NCI-H82 (cell line): ENCODE measurements around the gene PSME1.

ENCODE experiments used
- DNase-seq: peaks from one replicate; lab custom pipeline; 2025; lab: John Stamatoyannopoulos, UW

Gene PSME1

GRCh38 chr14:24146978-24147760, 11.2 kb downstream of the PSME1 start, which contains the start of gene RNF31:
Gene RNF31 (plus strand): TSS chr14:24147498. CDS start chr14:24147699, 201 bp downstream.
- peak; percentile 99 for DNase-seq

GRCh38 chr14:24147761-24148428, 11.9 kb downstream of the PSME1 start:
- peak; percentile 6 for DNase-seq

GRCh38 chr14:24149302-24149969, 13.4 kb downstream of the PSME1 start:
- no peak for DNase-seq

GRCh38 chr14:24150061-24150460, 14.1 kb downstream of the PSME1 start:
- DNase-seq, result no peak

GRCh38 chr14:24150567-24150966, 14.6 kb downstream of the PSME1 start:
- DNase-seq, result no peak

- no peak for DNase-seq
Measured at GRCh38 chr14:24150993-24151392, 15.0 kb downstream of the PSME1 start.

- DNase-seq, result no peak
Measured at GRCh38 chr14:24151404-24152080, 15.5 kb downstream of the PSME1 start.

- DNase-seq, result no peak
Measured at GRCh38 chr14:24155100-24155499, 19.1 kb downstream of the PSME1 start.

- DNase-seq, result no peak
Measured at GRCh38 chr14:24156840-24157239, 20.8 kb downstream of the PSME1 start.

GRCh38 chr14:24157331-24157730, 21.3 kb downstream of the PSME1 start:
- no peak for DNase-seq

GRCh38 chr14:24159777-24160498, 23.9 kb downstream of the PSME1 start:
- no peak for DNase-seq

GRCh38 chr14:24160499-24160849, 24.5 kb downstream of the PSME1 start:
- DNase-seq, result no peak

- peak; percentile 96 for DNase-seq
Measured at GRCh38 chr14:24160850-24161804, 25.1 kb downstream of the PSME1 start, which contains the start of gene IRF9. Gene IRF9 (plus strand): TSS chr14:24161265. CDS start chr14:24162145, 880 bp downstream.

GRCh38 chr14:24162093-24162492, 26.1 kb downstream of the PSME1 start:
- DNase-seq, result no peak

- DNase-seq, result no peak
Measured at GRCh38 chr14:24164518-24164991, 28.6 kb downstream of the PSME1 start.

GRCh38 chr14:24165785-24166184, 29.8 kb downstream of the PSME1 start:
- no peak for DNase-seq

- no peak for DNase-seq
Measured at GRCh38 chr14:24167469-24168114, 31.6 kb downstream of the PSME1 start.

GRCh38 chr14:24171422-24172260, 35.6 kb downstream of the PSME1 start, which contains the start of gene REC8:
Gene REC8 (plus strand): TSS chr14:24172080. CDS start chr14:24172553, 473 bp downstream.
- peak; percentile 99 for DNase-seq
